GM19397 (cell line): ENCODE results near the gene C3orf49.

Source experiments
- ATAC-seq: cut with Tn5 transposase; IDR thresholded peaks from one replicate; pipeline ENCODE4 v1.9.1; 2021; ENCODE audit warnings: mild to moderate bottlenecking, moderate library complexity; ENCODE audit not compliant: unreplicated experiment

C3orf49 gene

GRCh38 chr3:63819151-63819398 is at the start of gene C3orf49:
Gene C3orf49, plus strand, starts transcription at chr3:63819299. Its CDS starts 173 bp downstream, at chr3:63819472.
- ATAC-seq = no peak

- no peak for ATAC-seq
Observed at GRCh38 chr3:63774781-63775180, 44.3 kb upstream of the C3orf49 start.

GRCh38 chr3:63779227-63779626 is 39.9 kb upstream of the C3orf49 start:
- ATAC-seq = no peak

- ATAC-seq = no peak
Observed at GRCh38 chr3:63791974-63792373, 27.1 kb upstream of the C3orf49 start.

GRCh38 chr3:63795438-63795837 is 23.7 kb upstream of the C3orf49 start:
- ATAC-seq = no peak

- ATAC-seq = no peak
Observed at GRCh38 chr3:63798544-63798943, 20.6 kb upstream of the C3orf49 start.

- ATAC-seq = no peak
Observed at GRCh38 chr3:63798949-63799348, 20.1 kb upstream of the C3orf49 start.

- no peak for ATAC-seq
Observed at GRCh38 chr3:63800097-63800496, 19.0 kb upstream of the C3orf49 start.

GRCh38 chr3:63803911-63804310 is 15.2 kb upstream of the C3orf49 start:
- ATAC-seq = no peak

- ATAC-seq = no peak
Observed at GRCh38 chr3:63807961-63808565, 11.0 kb upstream of the C3orf49 start.

GRCh38 chr3:63808633-63809032 is 10.5 kb upstream of the C3orf49 start:
- ATAC-seq = no peak

GRCh38 chr3:63809607-63810006 is 9.5 kb upstream of the C3orf49 start:
- no peak for ATAC-seq

GRCh38 chr3:63814237-63814636 is 4.9 kb upstream of the C3orf49 start:
- ATAC-seq = no peak

- ATAC-seq = no peak
Observed at GRCh38 chr3:63817225-63817624, 1.9 kb upstream of the C3orf49 start.

- peak; percentile 63 for ATAC-seq
Observed at GRCh38 chr3:63818282-63819150, 583 bp upstream of the C3orf49 start.

GRCh38 chr3:63824309-63824708 is 5.2 kb downstream of the C3orf49 start:
- ATAC-seq = no peak

GRCh38 chr3:63830526-63830925 is 11.4 kb downstream of the C3orf49 start:
- ATAC-seq = no peak

GRCh38 chr3:63832395-63832794 is 13.3 kb downstream of the C3orf49 start:
- no peak for ATAC-seq

- ATAC-seq = no peak
Observed at GRCh38 chr3:63841704-63842103, 22.6 kb downstream of the C3orf49 start.

- ATAC-seq = no peak
Observed at GRCh38 chr3:63842127-63842526, 23.0 kb downstream of the C3orf49 start.

GRCh38 chr3:63845215-63845614 is 26.1 kb downstream of the C3orf49 start:
- ATAC-seq = no peak

- ATAC-seq = no peak
Observed at GRCh38 chr3:63847718-63848450, 28.8 kb downstream of the C3orf49 start.
